ENCODE measurements around the gene CASP2. TPM values are rescaled to one million over a fixed set of nuclear protein-coding genes. Genes with fewer than 3 reads are reported as not detected.
"Not testable (repeated sequence)": the region's sequence is repeated elsewhere in the genome, so short reads cannot be mapped to it uniquely, and the experiment has no call there.

CASP2 gene
- total RNA-seq, 2 experiments from 2014 or later: 71.8 to 79.7 TPM

GRCh38 chr7:143282124-143282523 is 6.0 kb upstream of the CASP2 start:
- H3K4me3 Mint-ChIP-seq: no peak overlapping the region
- no peaks in the 10 kb centered on the region for H3K27me3 Mint-ChIP-seq
- H3K4me1 Mint-ChIP-seq: peaks cover 29% of the 10 kb centered on the region
- no peak overlapping the region for H3K27ac Mint-ChIP-seq
- no peaks in the 10 kb centered on the region for H3K36me3 Mint-ChIP-seq
- no peak for DNase-seq
- no peaks in the 10 kb centered on the region for H3K9me3 Mint-ChIP-seq

GRCh38 chr7:143283381-143283780 is 4.8 kb upstream of the CASP2 start:
- Mint-ChIP-seq H3K4me1 (peaks cover 33% of the 10 kb centered on the region), H3K4me3 (no peak overlapping the region), H3K9me3 (peaks cover 3% of the 10 kb centered on the region), H3K36me3 (peaks cover 3% of the 10 kb centered on the region), H3K27ac (no peak overlapping the region), H3K27me3 (no peaks in the 10 kb centered on the region)
- no peak for DNase-seq

- Mint-ChIP-seq H3K36me3 (peaks cover 14% of the 10 kb centered on the region), H3K9me3 (peaks cover 3% of the 10 kb centered on the region), H3K4me3 (no peak within 1 kb of the TSS), H3K27me3 (no peaks in the 10 kb centered on the region), H3K4me1 (peaks cover 28% of the 10 kb centered on the region), H3K27ac (no peak within 1 kb of the TSS)
- no peak for DNase-seq
Measured at GRCh38 chr7:143284591-143285469, 3.3 kb upstream of the CASP2 start, which contains the start of gene TMEM139. Gene TMEM139 (plus strand): TSS chr7:143284958. CDS start chr7:143285958, 1,000 bp downstream.

- Mint-ChIP-seq H3K4me1 (peaks cover 28% of the 10 kb centered on the region), H3K9me3 (peaks cover 3% of the 10 kb centered on the region), H3K4me3 (no peak overlapping the region), H3K27me3 (no peaks in the 10 kb centered on the region), H3K36me3 (peaks cover 19% of the 10 kb centered on the region), H3K27ac (no peak overlapping the region)
- no peak for DNase-seq
Measured at GRCh38 chr7:143285470-143285778, 2.7 kb upstream of the CASP2 start.

- H3K36me3 Mint-ChIP-seq: peaks cover 22% of the 10 kb centered on the region
- H3K4me3 Mint-ChIP-seq: no peak overlapping the region
- no peaks in the 10 kb centered on the region for H3K27me3 Mint-ChIP-seq
- peaks cover 3% of the 10 kb centered on the region for H3K9me3 Mint-ChIP-seq
- no peak for DNase-seq
- H3K27ac Mint-ChIP-seq: no peak overlapping the region
- peaks cover 30% of the 10 kb centered on the region for H3K4me1 Mint-ChIP-seq
Measured at GRCh38 chr7:143285806-143286521, 2.2 kb upstream of the CASP2 start.

- no peak overlapping the region for H3K27ac Mint-ChIP-seq
- no peak overlapping the region for H3K4me3 Mint-ChIP-seq
- no peaks in the 10 kb centered on the region for H3K27me3 Mint-ChIP-seq
- no peak for DNase-seq
- H3K36me3 Mint-ChIP-seq: peaks cover 26% of the 10 kb centered on the region
- peaks cover 3% of the 10 kb centered on the region for H3K9me3 Mint-ChIP-seq
- H3K4me1 Mint-ChIP-seq: peaks cover 35% of the 10 kb centered on the region
Measured at GRCh38 chr7:143286522-143286890, 1.6 kb upstream of the CASP2 start.

GRCh38 chr7:143287339-143287934 is 714 bp upstream of the CASP2 start:
- H3K9me3 Mint-ChIP-seq: peaks cover 3% of the 10 kb centered on the region
- H3K36me3 Mint-ChIP-seq: peaks cover 30% of the 10 kb centered on the region
- peak overlapping the region; percentile 89 for H3K27ac Mint-ChIP-seq
- no peak for DNase-seq
- peaks cover 37% of the 10 kb centered on the region for H3K4me1 Mint-ChIP-seq
- no peaks in the 10 kb centered on the region for H3K27me3 Mint-ChIP-seq
- H3K4me3 Mint-ChIP-seq: peak overlapping the region; percentile 49

GRCh38 chr7:143288836-143289235 is 685 bp downstream of the CASP2 start:
- Mint-ChIP-seq H3K4me3 (peak overlapping the region; percentile 96), H3K36me3 (peaks cover 39% of the 10 kb centered on the region), H3K27me3 (no peaks in the 10 kb centered on the region), H3K9me3 (peaks cover 3% of the 10 kb centered on the region), H3K27ac (peak overlapping the region; percentile 91), H3K4me1 (peaks cover 37% of the 10 kb centered on the region)
- no peak for DNase-seq

GRCh38 chr7:143289421-143289820 is 1.3 kb downstream of the CASP2 start:
- H3K36me3 Mint-ChIP-seq: peaks cover 45% of the 10 kb centered on the region

GRCh38 chr7:143289888-143290287 is 1.7 kb downstream of the CASP2 start:
- Mint-ChIP-seq H3K4me1 (peaks cover 38% of the 10 kb centered on the region), H3K36me3 (peaks cover 49% of the 10 kb centered on the region), H3K4me3 (peak overlapping the region; percentile 96), H3K27ac (peak overlapping the region; percentile 91)
- H3K9me3 Mint-ChIP-seq, DNase-seq, H3K27me3 Mint-ChIP-seq: not testable (repeated sequence)

More at GRCh38 chr7:143289421-143289820, 1.3 kb downstream of the CASP2 start:
- Mint-ChIP-seq H3K4me3 (peak overlapping the region; percentile 96), H3K9me3 (peaks cover 3% of the 10 kb centered on the region), H3K27ac (peak overlapping the region; percentile 91), H3K27me3 (no peaks in the 10 kb centered on the region), H3K4me1 (peaks cover 37% of the 10 kb centered on the region)
- DNase-seq: no peak

- no peak for DNase-seq
- peaks cover 41% of the 10 kb centered on the region for H3K4me1 Mint-ChIP-seq
- H3K27me3 Mint-ChIP-seq: no peaks in the 10 kb centered on the region
- peak overlapping the region; percentile 91 for H3K27ac Mint-ChIP-seq
- H3K4me3 Mint-ChIP-seq: peak overlapping the region; percentile 96
- H3K36me3 Mint-ChIP-seq: peaks cover 50% of the 10 kb centered on the region
- H3K9me3 Mint-ChIP-seq: peaks cover 3% of the 10 kb centered on the region
Measured at GRCh38 chr7:143290293-143290692, 2.1 kb downstream of the CASP2 start.

GRCh38 chr7:143292876-143293275 is 4.7 kb downstream of the CASP2 start:
- Mint-ChIP-seq H3K9me3 (no peaks in the 10 kb centered on the region), H3K4me3 (no peak overlapping the region), H3K27me3 (no peaks in the 10 kb centered on the region), H3K27ac (no peak overlapping the region), H3K36me3 (peaks cover 58% of the 10 kb centered on the region), H3K4me1 (peaks cover 50% of the 10 kb centered on the region)
- DNase-seq: no peak

- no peak for DNase-seq
- Mint-ChIP-seq H3K9me3 (no peaks in the 10 kb centered on the region), H3K36me3 (peaks cover 54% of the 10 kb centered on the region), H3K27ac (no peak overlapping the region), H3K4me3 (no peak overlapping the region), H3K4me1 (peaks cover 43% of the 10 kb centered on the region), H3K27me3 (no peaks in the 10 kb centered on the region)
Measured at GRCh38 chr7:143295870-143296269, 7.7 kb downstream of the CASP2 start.

- Mint-ChIP-seq H3K27me3 (no peaks in the 10 kb centered on the region), H3K27ac (no peak overlapping the region), H3K4me3 (no peak overlapping the region), H3K36me3 (peaks cover 51% of the 10 kb centered on the region), H3K9me3 (no peaks in the 10 kb centered on the region), H3K4me1 (peaks cover 36% of the 10 kb centered on the region)
- no peak for DNase-seq
Measured at GRCh38 chr7:143296686-143297085, 8.5 kb downstream of the CASP2 start.

- Mint-ChIP-seq H3K9me3 (no peaks in the 10 kb centered on the region), H3K4me3 (no peak overlapping the region), H3K36me3 (peaks cover 42% of the 10 kb centered on the region), H3K27ac (no peak overlapping the region), H3K4me1 (peaks cover 25% of the 10 kb centered on the region), H3K27me3 (no peaks in the 10 kb centered on the region)
- no peak for DNase-seq
Measured at GRCh38 chr7:143299346-143299745, 11.2 kb downstream of the CASP2 start.
